IPS DF 6.9 (cell line): ENCODE results near the gene FFAR1.

Experiments
- DNase-seq: peaks from one replicate; pipeline ENCODE4 v3.0.0-alpha.2; 2013; ENCODE audit warnings: low read depth, low spot score
- H3K27ac ChIP-seq: one replicate; pipeline ENCODE4 v1.5.1; 2013; ENCODE audit warnings: low read length, control low read depth
- H3K27me3 ChIP-seq: 2 replicates; pipeline ENCODE4 v1.6.1; 2013; ENCODE audit warnings: mild to moderate bottlenecking, low read length; ENCODE audit not compliant: control insufficient read depth, insufficient read depth
- H3K36me3 ChIP-seq: 2 replicates; pipeline ENCODE4 v1.6.1; 2013; ENCODE audit warnings: low read length; ENCODE audit not compliant: control insufficient read depth, insufficient read depth
- H3K4me1 ChIP-seq: 2 replicates; pipeline ENCODE4 v1.6.1; 2013; ENCODE audit warnings: low read length; ENCODE audit not compliant: control insufficient read depth, insufficient read depth
- H3K4me3 ChIP-seq: 2 replicates; pipeline ENCODE4 v1.5.1; 2013; ENCODE audit warnings: mild to moderate bottlenecking, low read length
- H3K9me3 ChIP-seq: 2 replicates; pipeline ENCODE4 v1.6.1; 2013; ENCODE audit warnings: low read length, inconsistent platforms; ENCODE audit not compliant: control insufficient read depth, insufficient read depth
- WGBS: extraction: QIAGEN DNeasy Blood & Tissue Kit; methylation state at CpG from one replicate; pipeline ENCODE4 v1.1.7; 2013; ENCODE audit warnings: mixed read lengths, missing lambda C conversion rate; ENCODE audit not compliant: insufficient read length, insufficient coverage; 5-methylcytosine and 5-hydroxymethylcytosine counted together

Gene FFAR1

GRCh38 chr19:35314858-35315470 lies 32.7 kb upstream of the FFAR1 start:
- no peak for DNase-seq
- H3K27me3 ChIP-seq: no peaks in the 10 kb centered on the region
- no peaks in the 10 kb centered on the region for H3K36me3 ChIP-seq
- no peak overlapping the region for H3K4me3 ChIP-seq
- no CpG with 5 or more reads among the region's 10 CpGs for WGBS
- no peaks in the 10 kb centered on the region for H3K9me3 ChIP-seq
- H3K4me1 ChIP-seq: no peaks in the 10 kb centered on the region
- no peak overlapping the region for H3K27ac ChIP-seq

GRCh38 chr19:35315883-35316282 lies 31.8 kb upstream of the FFAR1 start:
- WGBS: no CpG with 5 or more reads among the region's 9 CpGs
- H3K9me3 ChIP-seq: no peaks in the 10 kb centered on the region
- H3K4me1 ChIP-seq: no peaks in the 10 kb centered on the region
- no peak overlapping the region for H3K4me3 ChIP-seq
- H3K36me3 ChIP-seq: no peaks in the 10 kb centered on the region
- DNase-seq: no peak
- no peak overlapping the region for H3K27ac ChIP-seq
- no peaks in the 10 kb centered on the region for H3K27me3 ChIP-seq

- no CpG with 5 or more reads among the region's 9 CpGs for WGBS
- H3K36me3 ChIP-seq: no peaks in the 10 kb centered on the region
- H3K27ac ChIP-seq: no peak overlapping the region
- DNase-seq: no peak
- no peaks in the 10 kb centered on the region for H3K27me3 ChIP-seq
- no peaks in the 10 kb centered on the region for H3K9me3 ChIP-seq
- no peak overlapping the region for H3K4me3 ChIP-seq
- H3K4me1 ChIP-seq: no peaks in the 10 kb centered on the region
Measured at GRCh38 chr19:35316560-35316959, 31.1 kb upstream of the FFAR1 start.

GRCh38 chr19:35317464-35318043 lies 30.1 kb upstream of the FFAR1 start:
- DNase-seq: no peak
- no CpG with 5 or more reads among the region's 7 CpGs for WGBS
- Histone ChIP-seq H3K27me3 (no peaks in the 10 kb centered on the region), H3K27ac (no peak overlapping the region), H3K36me3 (no peaks in the 10 kb centered on the region), H3K9me3 (no peaks in the 10 kb centered on the region), H3K4me3 (no peak overlapping the region), H3K4me1 (no peaks in the 10 kb centered on the region)

GRCh38 chr19:35318679-35319448 lies 28.8 kb upstream of the FFAR1 start:
- H3K4me1 ChIP-seq: no peaks in the 10 kb centered on the region

GRCh38 chr19:35320065-35320713 lies 27.5 kb upstream of the FFAR1 start:
- Histone ChIP-seq H3K36me3 (no peaks in the 10 kb centered on the region), H3K27ac (no peak overlapping the region)
- WGBS: no CpG with 5 or more reads among the region's 12 CpGs

More at GRCh38 chr19:35318679-35319448, 28.8 kb upstream of the FFAR1 start:
- no CpG with 5 or more reads among the region's 16 CpGs for WGBS
- Histone ChIP-seq H3K9me3 (no peaks in the 10 kb centered on the region), H3K27me3 (no peaks in the 10 kb centered on the region), H3K36me3 (no peaks in the 10 kb centered on the region), H3K27ac (no peak overlapping the region), H3K4me3 (no peak overlapping the region)
- no peak for DNase-seq

GRCh38 chr19:35321291-35321690 lies 26.4 kb upstream of the FFAR1 start:
- Histone ChIP-seq H3K9me3 (no peaks in the 10 kb centered on the region), H3K27ac (no peak overlapping the region), H3K4me1 (no peaks in the 10 kb centered on the region), H3K36me3 (no peaks in the 10 kb centered on the region), H3K4me3 (no peak overlapping the region), H3K27me3 (no peaks in the 10 kb centered on the region)
- no peak for DNase-seq
- WGBS: no CpG with 5 or more reads among the region's 2 CpGs

More at GRCh38 chr19:35320065-35320713, 27.5 kb upstream of the FFAR1 start:
- H3K27me3 ChIP-seq: no peaks in the 10 kb centered on the region
- no peaks in the 10 kb centered on the region for H3K9me3 ChIP-seq
- H3K4me3 ChIP-seq: no peak overlapping the region
- DNase-seq: no peak
- H3K4me1 ChIP-seq: no peaks in the 10 kb centered on the region

GRCh38 chr19:35322014-35322413 lies 25.7 kb upstream of the FFAR1 start:
- no peak for DNase-seq
- WGBS: no CpG with 5 or more reads among the region's 9 CpGs
- Histone ChIP-seq H3K27me3 (no peaks in the 10 kb centered on the region), H3K36me3 (no peaks in the 10 kb centered on the region), H3K4me1 (no peaks in the 10 kb centered on the region), H3K27ac (no peak overlapping the region), H3K9me3 (no peaks in the 10 kb centered on the region), H3K4me3 (no peak overlapping the region)

GRCh38 chr19:35327642-35328041 lies 20.1 kb upstream of the FFAR1 start:
- H3K27ac ChIP-seq: no peak overlapping the region
- H3K27me3 ChIP-seq: no peaks in the 10 kb centered on the region
- DNase-seq: no peak
- no CpG with 5 or more reads among the region's 4 CpGs for WGBS
- no peaks in the 10 kb centered on the region for H3K9me3 ChIP-seq
- no peak overlapping the region for H3K4me3 ChIP-seq
- H3K36me3 ChIP-seq: no peaks in the 10 kb centered on the region
- peaks cover 1% of the 10 kb centered on the region; the same call in 1 of the 2 replicates for H3K4me1 ChIP-seq

GRCh38 chr19:35328851-35329285 lies 18.8 kb upstream of the FFAR1 start, which contains the start of gene CD22:
CD22 (plus strand) TSS chr19:35329187; CDS start chr19:35332041, 2,854 bp downstream.
- no CpG with 5 or more reads among the region's 12 CpGs for WGBS
- Histone ChIP-seq H3K27ac (no peak within 1 kb of the TSS), H3K9me3 (no peaks in the 10 kb centered on the region), H3K36me3 (no peaks in the 10 kb centered on the region), H3K4me3 (no peak within 1 kb of the TSS), H3K27me3 (no peaks in the 10 kb centered on the region), H3K4me1 (peaks cover 1% of the 10 kb centered on the region; the same call in 1 of the 2 replicates)
- DNase-seq: no peak
